PC-3 (cell line): ENCODE data around the gene EDN2. TPM values are rescaled to one million over a fixed set of nuclear protein-coding genes. Genes with fewer than 3 reads are reported as not detected.

Experiments
- ATAC-seq: fragments of 200-7000 bp; cut with Tn5 transposase; 2 replicates; pipeline ENCODE4 v1.9.1; 2020; ENCODE audit warnings: mild to moderate bottlenecking, moderate library complexity
- BruUV-seq: library from RNA; stranded (reverse); fragments of 400-500 nt; replicated peaks from 2 replicates; lab custom pipeline; 2021; lab: Mats Ljungman, UMichigan
- CTCF ChIA-PET: fragments of 300-600 bp; sonication (Branson Sonifier 250); formaldehyde crosslinking; loops from one replicate; lab custom pipeline; 2022; ENCODE audit warnings: antibody characterized with exemption; lab: Charles Lee
- POLR2A ChIA-PET: fragments of 300-600 bp; sonication (Branson Sonifier 250); formaldehyde crosslinking; loops from one replicate; lab custom pipeline; 2022; ENCODE audit warnings: antibody characterized with exemption; ENCODE audit not compliant: unreplicated experiment; lab: Charles Lee
- DNase-seq: peaks from one replicate; pipeline ENCODE4 v3.0.0-alpha.2; 2015
- H2AFZ ChIP-seq: fragments of 300-600 bp; sonication (generic); 2 replicates; pipeline ENCODE4 v1.6.0; 2016; ENCODE audit warnings: antibody characterized with exemption, low read length
- H3F3A ChIP-seq: fragments of 300-600 bp; sonication (generic); one replicate; pipeline ENCODE4 v1.6.0; 2017; ENCODE audit warnings: antibody characterized with exemption, low read length, control low read depth, mild to moderate bottlenecking; ENCODE audit not compliant: unreplicated experiment
- H3K27ac ChIP-seq: fragments of 300-600 bp; sonication (generic); 2 replicates; pipeline ENCODE4 v1.5.1; 2016; ENCODE audit warnings: mild to moderate bottlenecking, low read length
- H3K27me3 ChIP-seq: fragments of 300-600 bp; sonication (generic); 2 replicates; pipeline ENCODE4 v1.6.1; 2016; ENCODE audit warnings: low read length, mixed read lengths
- H3K36me3 ChIP-seq: fragments of 300-600 bp; sonication (generic); 2 replicates; pipeline ENCODE4 v1.6.1; 2016; ENCODE audit warnings: low read depth, mixed run types, low read length, mixed read lengths
- H3K4me1 ChIP-seq: fragments of 300-600 bp; sonication (generic); 2 replicates; pipeline ENCODE4 v1.5.1; 2016; ENCODE audit warnings: low read length; ENCODE audit not compliant: insufficient read depth
- H3K4me2 ChIP-seq: fragments of 300-600 bp; sonication (generic); 2 replicates; pipeline ENCODE4 v1.6.0; 2016; ENCODE audit warnings: low read length
- H3K4me3 ChIP-seq: fragments of 300-600 bp; sonication (generic); 2 replicates; pipeline ENCODE4 v1.5.1; 2016; ENCODE audit warnings: mild to moderate bottlenecking, low read length, mixed read lengths
- H3K79me2 ChIP-seq: fragments of 300-600 bp; sonication (generic); 2 replicates; pipeline ENCODE4 v1.6.1; 2017; ENCODE audit warnings: low read length, mixed read lengths
- H3K9ac ChIP-seq: fragments of 300-600 bp; sonication (generic); 2 replicates; pipeline ENCODE4 v1.6.0; 2016; ENCODE audit warnings: mild to moderate bottlenecking, low read length
- H3K9me2 ChIP-seq: fragments of 300-600 bp; sonication (generic); replicated peaks from 2 replicates; pipeline ENCODE4 v1.6.1; 2016; ENCODE audit warnings: mixed run types, low read length, mixed read lengths
- H3K9me3 ChIP-seq: fragments of 300-600 bp; sonication (generic); 2 replicates; pipeline ENCODE4 v1.6.1; 2016; ENCODE audit warnings: low read length, mixed read lengths
- H4K20me1 ChIP-seq: fragments of 300-600 bp; sonication (generic); 2 replicates; pipeline ENCODE4 v1.6.1; 2016; ENCODE audit warnings: low read length, mixed read lengths
- CTCF ChIP-seq: fragments of 300-600 bp; sonication (generic); conservative IDR thresholded peaks from 2 replicates; pipeline ENCODE4 v1.5.1; 2017; ENCODE audit warnings: antibody characterized with exemption, low read depth, mild to moderate bottlenecking, low read length
- EZH2 ChIP-seq: fragments of 300-600 bp; sonication (generic); IDR thresholded peaks from one replicate; pipeline ENCODE4 v1.6.1; 2017; ENCODE audit warnings: antibody characterized with exemption, mild to moderate bottlenecking, low read length; ENCODE audit not compliant: unreplicated experiment
- EZH2phosphoT487 ChIP-seq: fragments of 300-600 bp; sonication (generic); IDR thresholded peaks from 2 replicates; pipeline ENCODE4 v1.6.1; 2018; ENCODE audit warnings: mild to moderate bottlenecking, antibody characterized with exemption, low read length, borderline replicate concordance
- intact Hi-C: fragments of 100-400 bp; cut with micrococcal nuclease; formaldehyde crosslinking; loops from 2 replicates; pipeline ENCODE4 v1.9.0; 2023
- total RNA-seq: library from RNA; depleted of rRNA; stranded (reverse); fragments of >200 nt; gene quantifications from 2 replicates; pipeline ENCODE4 v1.2.3, GENCODE V29; 2014

EDN2 gene
- total RNA-seq, 1 experiment from 2014 or later: 0.36 TPM

DNA sequence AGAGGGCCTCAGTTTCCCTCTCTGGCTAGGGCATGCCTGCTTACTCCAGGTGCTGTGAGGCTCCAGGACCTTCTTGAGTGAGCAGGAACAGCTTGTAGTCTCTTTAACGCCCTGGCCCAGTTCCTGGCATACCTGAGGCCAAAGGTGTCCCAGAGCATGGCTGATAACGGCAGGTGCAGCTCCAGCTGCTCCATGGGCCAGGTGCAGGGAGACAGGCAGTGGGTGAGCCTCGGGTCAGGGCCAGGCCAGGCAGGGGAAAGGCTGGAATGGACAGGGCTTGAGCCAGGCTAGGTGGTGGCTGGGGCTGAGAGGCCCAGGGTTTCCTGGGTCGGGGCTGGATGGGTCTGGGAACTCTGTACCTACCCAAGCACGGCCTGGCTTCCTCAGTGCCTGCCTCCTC lies 18.3 kb downstream of the EDN2 start:
- Histone ChIP-seq H3K9ac (no peak overlapping the region), H3K36me3 (no peaks in the 10 kb centered on the region), H3K4me1 (no peaks in the 10 kb centered on the region), H3K9me2 (no peaks in the 10 kb centered on the region), H4K20me1 (no peaks in the 10 kb centered on the region), H3K9me3 (no peaks in the 10 kb centered on the region), H3K4me2 (no peak overlapping the region), H2AFZ (no peak overlapping the region), H3K27me3 (no peaks in the 10 kb centered on the region), H3F3A (no peaks in the 10 kb centered on the region), H3K4me3 (no peak overlapping the region), H3K79me2 (no peaks in the 10 kb centered on the region), H3K27ac (no peak overlapping the region)
- DNase-seq: no peak
- TF ChIP-seq EZH2phosphoT487 (no peak), EZH2 (no peak), CTCF (no peak)
- no peak for ATAC-seq
- POLR2A ChIA-PET: no interaction called here
- no TSS peak for BruUV-seq
- intact Hi-C loops: no loop called here
- CTCF ChIA-PET: no interaction called here

GRCh38 chr1:41465741-41466140 lies 18.7 kb downstream of the EDN2 start:
- intact Hi-C loops: no loop called here
- DNase-seq (no peak), ATAC-seq (no peak)
- ChIA-PET POLR2A (no interaction called here), CTCF (no interaction called here)
- no peaks in the 10 kb centered on the region for H3K79me2 ChIP-seq
- TF ChIP-seq CTCF (no peak), EZH2 (no peak), EZH2phosphoT487 (no peak)
- H3K36me3 ChIP-seq: no peaks in the 10 kb centered on the region
- no peaks in the 10 kb centered on the region for H3K9me2 ChIP-seq
- no peaks in the 10 kb centered on the region for H3K27me3 ChIP-seq
- H3K4me1 ChIP-seq: no peaks in the 10 kb centered on the region
- H2AFZ ChIP-seq: no peak overlapping the region
- no peaks in the 10 kb centered on the region for H3F3A ChIP-seq
- H3K4me2 ChIP-seq: no peak overlapping the region
- no peaks in the 10 kb centered on the region for H4K20me1 ChIP-seq
- no peak overlapping the region for H3K27ac ChIP-seq
- H3K9ac ChIP-seq: no peak overlapping the region
- BruUV-seq: no TSS peak
- no peaks in the 10 kb centered on the region for H3K9me3 ChIP-seq
- no peak overlapping the region for H3K4me3 ChIP-seq

DNA sequence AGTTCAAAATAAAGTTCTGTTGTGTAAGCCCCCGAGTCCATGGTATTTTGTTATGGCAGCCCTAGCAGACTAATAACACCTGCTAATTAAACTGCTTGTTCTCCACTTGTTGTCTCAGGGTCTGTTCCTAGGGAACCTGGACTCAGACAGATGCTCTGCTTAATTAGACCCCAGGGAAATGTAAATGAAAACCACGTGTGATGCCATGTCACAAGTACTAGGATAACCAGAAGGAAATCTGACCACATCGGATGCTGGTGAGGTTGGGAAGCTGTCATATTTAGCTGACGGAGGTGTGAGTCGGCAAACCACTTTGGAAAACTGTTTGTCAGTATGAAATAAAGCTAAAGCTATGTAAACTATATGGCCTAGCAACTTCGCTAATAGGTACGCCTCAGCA lies 19.6 kb downstream of the EDN2 start:
- H3K9me3 ChIP-seq: no peaks in the 10 kb centered on the region
- H3K27me3 ChIP-seq: no peaks in the 10 kb centered on the region
- no peak overlapping the region for H3K27ac ChIP-seq
- no peaks in the 10 kb centered on the region for H4K20me1 ChIP-seq
- no TSS peak for BruUV-seq
- H3K4me2 ChIP-seq: no peak overlapping the region
- TF ChIP-seq CTCF (no peak), EZH2 (no peak), EZH2phosphoT487 (no peak)
- intact Hi-C loops: no loop called here
- H3F3A ChIP-seq: no peaks in the 10 kb centered on the region
- ChIA-PET CTCF (no interaction called here), POLR2A (no interaction called here)
- no peak overlapping the region for H2AFZ ChIP-seq
- no peaks in the 10 kb centered on the region for H3K9me2 ChIP-seq
- H3K9ac ChIP-seq: no peak overlapping the region
- H3K36me3 ChIP-seq: no peaks in the 10 kb centered on the region
- H3K4me1 ChIP-seq: no peaks in the 10 kb centered on the region
- no peak for DNase-seq
- H3K4me3 ChIP-seq: no peak overlapping the region
- ATAC-seq: no peak
- no peaks in the 10 kb centered on the region for H3K79me2 ChIP-seq
